Fibroblast of lung (primary cell): Measurements from ENCODE around the gene SORL1.

Experiments used
- EZH2 ChIP-seq: IDR thresholded peaks from 2 replicates; pipeline ENCODE4 v1.5.1; 2012; ENCODE audit warnings: low read length, control low read depth, mild to moderate bottlenecking; ENCODE audit errors: missing control alignments
- TF ChIP-seq, protein P1 (sequence below), 2 donors: IDR thresholded peaks in 1 of 2; conservative IDR thresholded peaks in 1 of 2; 1 replicate in 1 of 2; 2 replicates in 1 of 2; pipeline ENCODE4 v1.5.1; 2011 to 2012; ENCODE audit warnings: low read length in 2 of 2, control low read depth in 1 of 2, inconsistent platforms in 1 of 2, low read depth in 1 of 2, mild to moderate bottlenecking in 1 of 2

DNA sequence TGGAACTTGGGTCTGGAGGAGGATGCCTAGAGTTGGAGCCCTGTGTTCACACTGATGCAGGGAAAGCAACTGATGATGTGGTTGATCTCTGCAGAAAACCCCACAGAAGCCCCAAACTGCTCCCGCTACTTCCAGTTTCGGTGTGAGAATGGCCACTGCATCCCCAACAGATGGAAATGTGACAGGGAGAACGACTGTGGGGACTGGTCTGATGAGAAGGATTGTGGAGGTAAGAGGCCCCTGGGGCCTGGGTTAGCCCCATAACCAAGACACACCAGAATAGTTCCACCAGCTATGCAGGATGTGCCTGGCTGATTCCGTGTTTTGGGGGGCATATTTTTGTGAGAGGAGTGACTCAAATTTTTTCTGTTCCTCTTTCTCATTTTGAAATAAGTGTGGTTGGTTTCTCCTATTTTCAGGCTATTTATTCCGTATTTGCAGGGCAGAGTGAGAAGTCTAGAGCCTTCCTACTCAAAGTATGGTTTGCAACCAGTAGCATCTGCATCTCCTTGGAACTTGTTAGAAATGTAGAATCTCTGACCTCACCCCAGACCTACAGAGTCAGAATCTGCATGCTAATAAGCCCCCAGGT is 137.9 kb downstream of the SORL1 start:
- TF ChIP-seq, protein P1, sequence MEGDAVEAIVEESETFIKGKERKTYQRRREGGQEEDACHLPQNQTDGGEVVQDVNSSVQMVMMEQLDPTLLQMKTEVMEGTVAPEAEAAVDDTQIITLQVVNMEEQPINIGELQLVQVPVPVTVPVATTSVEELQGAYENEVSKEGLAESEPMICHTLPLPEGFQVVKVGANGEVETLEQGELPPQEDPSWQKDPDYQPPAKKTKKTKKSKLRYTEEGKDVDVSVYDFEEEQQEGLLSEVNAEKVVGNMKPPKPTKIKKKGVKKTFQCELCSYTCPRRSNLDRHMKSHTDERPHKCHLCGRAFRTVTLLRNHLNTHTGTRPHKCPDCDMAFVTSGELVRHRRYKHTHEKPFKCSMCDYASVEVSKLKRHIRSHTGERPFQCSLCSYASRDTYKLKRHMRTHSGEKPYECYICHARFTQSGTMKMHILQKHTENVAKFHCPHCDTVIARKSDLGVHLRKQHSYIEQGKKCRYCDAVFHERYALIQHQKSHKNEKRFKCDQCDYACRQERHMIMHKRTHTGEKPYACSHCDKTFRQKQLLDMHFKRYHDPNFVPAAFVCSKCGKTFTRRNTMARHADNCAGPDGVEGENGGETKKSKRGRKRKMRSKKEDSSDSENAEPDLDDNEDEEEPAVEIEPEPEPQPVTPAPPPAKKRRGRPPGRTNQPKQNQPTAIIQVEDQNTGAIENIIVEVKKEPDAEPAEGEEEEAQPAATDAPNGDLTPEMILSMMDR (conservative IDR thresholded peaks at IDR 0.05 in 1 of 2, IDR thresholded peaks at IDR 0.05 in 1 of 2; ENCODE audit: low read depth in 1 of 2, low read length in 2 of 2), result no peak
- no peak for TF ChIP-seq EZH2
